Measurements from ENCODE around the gene RGS10. TPM values are rescaled to one million over a fixed set of nuclear protein-coding genes. Genes with fewer than 3 reads are reported as not detected.

RGS10 gene
- polyA plus RNA-seq, 3 donors: 57.1 to 87.2 (median 75.8) TPM

DNA sequence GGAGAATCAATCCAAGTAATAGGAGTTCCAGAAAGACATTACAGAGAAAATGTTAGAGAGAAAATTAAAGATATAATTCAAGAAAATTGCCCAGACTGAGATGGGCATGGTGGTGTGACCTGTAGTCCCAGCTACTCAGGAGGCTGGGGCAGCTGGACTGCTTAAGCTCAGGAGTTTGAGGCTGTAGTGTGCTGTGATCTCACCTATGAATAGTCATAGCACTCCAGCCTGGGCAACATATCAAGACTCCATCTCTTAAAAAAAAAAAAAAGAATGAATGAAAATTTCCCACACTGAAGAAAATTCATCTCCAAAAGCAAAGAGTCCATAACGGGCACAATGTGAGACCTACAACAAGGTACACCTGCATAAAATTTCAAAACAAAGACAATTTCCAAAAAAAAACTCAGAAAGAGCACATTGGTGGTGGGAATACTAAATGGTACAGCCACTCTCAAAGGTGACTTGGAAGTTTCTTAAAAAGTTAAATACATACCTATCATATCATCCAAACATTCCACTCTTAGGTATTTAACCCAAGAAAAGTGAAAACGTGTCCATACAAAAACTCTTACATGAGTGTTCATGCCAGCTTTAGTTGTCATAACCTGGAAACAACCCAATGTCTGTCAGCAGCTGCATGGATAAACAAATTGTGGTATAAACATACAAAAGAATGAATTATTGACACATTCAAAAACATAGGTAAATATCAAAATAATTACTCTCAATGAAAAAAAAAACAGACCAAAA is 6.9 kb upstream of the RGS10 start:
- Mint-ChIP-seq H3K9me3 (no peaks in the 10 kb centered on the region), H3K4me1 (no peaks in the 10 kb centered on the region), H3K36me3 (no peaks in the 10 kb centered on the region), H3K27me3 (ENCODE audit: low read depth in 3 of 3) (peaks cover 13 to 16% (median 13%) of the 10 kb centered on the region in 3 donors), H3K4me3 (no peak overlapping the region), H3K27ac (no peak overlapping the region)
- no peaks in the 10 kb centered on the region for H3K9me3 ChIP-seq (replicated peaks in 1 of 2; ENCODE audit: control insufficient read depth in 1 of 2, insufficient read depth in 1 of 2, low read length in 2 of 2)
- no peak overlapping the region for H3K4me3 ChIP-seq (replicated peaks in 1 of 3; ENCODE audit: low read depth in 2 of 3, low read length in 3 of 3)
- no peak overlapping the region for H3K27ac ChIP-seq (ENCODE audit: low read depth in 1 of 2, low read length in 2 of 2)
- H3K4me1 ChIP-seq (ENCODE audit: control insufficient read depth in 1 of 2, insufficient read depth in 2 of 2, low read length in 2 of 2): no peaks in the 10 kb centered on the region
- H3K4me2 ChIP-seq (replicated peaks; ENCODE audit: extremely low read depth, low read length, poor library complexity, severe bottlenecking): no peak overlapping the region
- no peak overlapping the region for H2AFZ ChIP-seq (ENCODE audit: insufficient read depth, low read depth, low read length, poor library complexity, severe bottlenecking)
- peaks cover 0 to 3% of the 10 kb centered on the region in 2 donors for H3K27me3 ChIP-seq (ENCODE audit: control insufficient read depth in 2 of 2, insufficient read depth in 2 of 2, low read length in 2 of 2)
- H4K20me1 ChIP-seq (ENCODE audit: insufficient read depth, low read length): no peaks in the 10 kb centered on the region
- no peak overlapping the region for H3K9ac ChIP-seq (ENCODE audit: insufficient read depth, low read length, poor library complexity, severe bottlenecking)
- no CpG with 5 or more reads among the region's 2 CpGs for WGBS (ENCODE audit: insufficient coverage)
- DNase-seq: no peak
- TF ChIP-seq, protein P1, sequence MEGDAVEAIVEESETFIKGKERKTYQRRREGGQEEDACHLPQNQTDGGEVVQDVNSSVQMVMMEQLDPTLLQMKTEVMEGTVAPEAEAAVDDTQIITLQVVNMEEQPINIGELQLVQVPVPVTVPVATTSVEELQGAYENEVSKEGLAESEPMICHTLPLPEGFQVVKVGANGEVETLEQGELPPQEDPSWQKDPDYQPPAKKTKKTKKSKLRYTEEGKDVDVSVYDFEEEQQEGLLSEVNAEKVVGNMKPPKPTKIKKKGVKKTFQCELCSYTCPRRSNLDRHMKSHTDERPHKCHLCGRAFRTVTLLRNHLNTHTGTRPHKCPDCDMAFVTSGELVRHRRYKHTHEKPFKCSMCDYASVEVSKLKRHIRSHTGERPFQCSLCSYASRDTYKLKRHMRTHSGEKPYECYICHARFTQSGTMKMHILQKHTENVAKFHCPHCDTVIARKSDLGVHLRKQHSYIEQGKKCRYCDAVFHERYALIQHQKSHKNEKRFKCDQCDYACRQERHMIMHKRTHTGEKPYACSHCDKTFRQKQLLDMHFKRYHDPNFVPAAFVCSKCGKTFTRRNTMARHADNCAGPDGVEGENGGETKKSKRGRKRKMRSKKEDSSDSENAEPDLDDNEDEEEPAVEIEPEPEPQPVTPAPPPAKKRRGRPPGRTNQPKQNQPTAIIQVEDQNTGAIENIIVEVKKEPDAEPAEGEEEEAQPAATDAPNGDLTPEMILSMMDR (IDR thresholded peaks at IDR 0.05): no peak
- H3K36me3 ChIP-seq (replicated peaks in 1 of 2; ENCODE audit: control insufficient read depth in 1 of 2, insufficient read depth in 2 of 2, low read length in 2 of 2): no peaks in the 10 kb centered on the region
- intact Hi-C loops (cut with micrococcal nuclease): no loop called here
- no peaks in the 10 kb centered on the region for H3K79me2 ChIP-seq (ENCODE audit: insufficient read depth, low read length)

DNA sequence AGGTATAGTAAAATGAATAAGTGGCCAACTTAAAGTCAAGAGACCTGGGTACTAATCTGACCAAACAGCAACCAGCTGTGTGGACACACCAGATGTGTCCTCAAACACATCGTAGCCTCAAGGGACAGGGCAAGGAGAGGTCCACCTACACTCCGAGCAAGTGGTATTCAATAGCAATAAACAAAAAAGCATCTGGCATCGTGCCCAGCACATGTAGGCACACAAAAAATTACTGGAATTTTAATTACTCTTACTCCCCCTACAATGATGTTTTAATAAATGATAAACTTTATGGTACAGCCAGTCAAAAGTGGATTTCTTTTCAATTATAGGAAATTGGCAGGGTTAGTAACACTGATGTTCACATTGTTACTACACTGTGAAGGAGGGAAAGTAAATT is 3.5 kb upstream of the RGS10 start:
- H3K27ac Mint-ChIP-seq: peak overlapping the region in 1 of 7 donors; percentile 51
- TF ChIP-seq, protein P1 (IDR thresholded peaks at IDR 0.05): no peak
- H3K27me3 Mint-ChIP-seq (ENCODE audit: low read depth in 3 of 3): peaks cover 19 to 21% (median 19%) of the 10 kb centered on the region in 3 donors
- intact Hi-C loops (cut with micrococcal nuclease): no loop called here
- Histone ChIP-seq H3K4me2 (replicated peaks; ENCODE audit: extremely low read depth, low read length, poor library complexity, severe bottlenecking) (no peak overlapping the region), H4K20me1 (ENCODE audit: insufficient read depth, low read length) (peaks cover 11% of the 10 kb centered on the region), H3K4me1 (ENCODE audit: control insufficient read depth in 1 of 2, insufficient read depth in 2 of 2, low read length in 2 of 2) (peaks cover 11 to 22% of the 10 kb centered on the region in 2 donors), H3K27ac (ENCODE audit: low read depth in 1 of 2, low read length in 2 of 2) (no peak overlapping the region), H3K36me3 (replicated peaks in 1 of 2; ENCODE audit: control insufficient read depth in 1 of 2, insufficient read depth in 2 of 2, low read length in 2 of 2) (no peaks in the 10 kb centered on the region), H3K9ac (ENCODE audit: insufficient read depth, low read length, poor library complexity, severe bottlenecking) (no peak overlapping the region), H2AFZ (ENCODE audit: insufficient read depth, low read depth, low read length, poor library complexity, severe bottlenecking) (no peak overlapping the region), H3K4me3 (replicated peaks in 1 of 3; ENCODE audit: low read depth in 2 of 3, low read length in 3 of 3) (no peak overlapping the region), H3K79me2 (ENCODE audit: insufficient read depth, low read length) (peaks cover 8% of the 10 kb centered on the region), H3K27me3 (ENCODE audit: control insufficient read depth in 2 of 2, insufficient read depth in 2 of 2, low read length in 2 of 2) (peaks cover 0 to 11% of the 10 kb centered on the region in 2 donors), H3K9me3 (replicated peaks in 1 of 2; ENCODE audit: control insufficient read depth in 1 of 2, insufficient read depth in 1 of 2, low read length in 2 of 2) (no peaks in the 10 kb centered on the region)
- H3K4me1 Mint-ChIP-seq: peaks cover 15% of the 10 kb centered on the region
- H3K4me3 Mint-ChIP-seq: no peak overlapping the region
- peaks cover 0 to 2% (median 0%) of the 10 kb centered on the region in 7 donors for H3K9me3 Mint-ChIP-seq
- no peaks in the 10 kb centered on the region for H3K36me3 Mint-ChIP-seq
- no peak for DNase-seq
- no CpG with 5 or more reads among the region's 3 CpGs for WGBS (ENCODE audit: insufficient coverage)
